GM19240 (cell line): ENCODE measurements around the gene ERVMER34-1.

ENCODE experiments used
- DNase-seq: peaks from one replicate; pipeline ENCODE4 v3.0.0; 2011; ENCODE audit warnings: low spot score; ENCODE audit not compliant: insufficient read length

Gene ERVMER34-1

GRCh38 chr4:52750819-52751486 lies at the start of gene ERVMER34-1:
Gene ERVMER34-1 (minus strand): TSS chr4:52751425. CDS start chr4:52745520, 5,905 bp downstream.
- no peak for DNase-seq

- no peak for DNase-seq
Measured at GRCh38 chr4:52799813-52800212, 48.6 kb upstream of the ERVMER34-1 start.

GRCh38 chr4:52795533-52795932 lies 44.3 kb upstream of the ERVMER34-1 start:
- DNase-seq = no peak

GRCh38 chr4:52791936-52792335 lies 40.7 kb upstream of the ERVMER34-1 start:
- DNase-seq = no peak

- no peak for DNase-seq
Measured at GRCh38 chr4:52789774-52790173, 38.5 kb upstream of the ERVMER34-1 start.

- no peak for DNase-seq
Measured at GRCh38 chr4:52788806-52789205, 37.6 kb upstream of the ERVMER34-1 start.

- DNase-seq = no peak
Measured at GRCh38 chr4:52783069-52783468, 31.8 kb upstream of the ERVMER34-1 start.

GRCh38 chr4:52780617-52781354 lies 29.6 kb upstream of the ERVMER34-1 start:
- DNase-seq = no peak

GRCh38 chr4:52780206-52780605 lies 29.0 kb upstream of the ERVMER34-1 start:
- no peak for DNase-seq

- no peak for DNase-seq
Measured at GRCh38 chr4:52760256-52760655, 9.0 kb upstream of the ERVMER34-1 start.

GRCh38 chr4:52755426-52755825 lies 4.2 kb upstream of the ERVMER34-1 start:
- DNase-seq = no peak

- no peak for DNase-seq
Measured at GRCh38 chr4:52752936-52753335, 1.7 kb upstream of the ERVMER34-1 start.

GRCh38 chr4:52751487-52751911 lies 274 bp upstream of the ERVMER34-1 start:
- no peak for DNase-seq

- no peak for DNase-seq
Measured at GRCh38 chr4:52750213-52750612, 1.0 kb downstream of the ERVMER34-1 start.

GRCh38 chr4:52748432-52748831 lies 2.8 kb downstream of the ERVMER34-1 start:
- DNase-seq = no peak

- DNase-seq = no peak
Measured at GRCh38 chr4:52744588-52744987, 6.6 kb downstream of the ERVMER34-1 start.

GRCh38 chr4:52743444-52744019 lies 7.7 kb downstream of the ERVMER34-1 start:
- DNase-seq = no peak

- no peak for DNase-seq
Measured at GRCh38 chr4:52729586-52729985, 21.6 kb downstream of the ERVMER34-1 start.

GRCh38 chr4:52728691-52729240 lies 22.5 kb downstream of the ERVMER34-1 start:
- no peak for DNase-seq

- no peak for DNase-seq
Measured at GRCh38 chr4:52726826-52727580, 24.2 kb downstream of the ERVMER34-1 start.
